Astrocyte of the cerebellum (primary cell): ENCODE measurements around the gene SLC15A1.

Source experiments
- DNase-seq: peaks from one replicate; pipeline ENCODE4 v3.0.0-alpha.2; 2011; ENCODE audit warnings: low read depth
- H3K4me3 ChIP-seq: 2 replicates; pipeline ENCODE4 v1.5.1; 2011; ENCODE audit warnings: mild to moderate bottlenecking, low read depth, low read length, moderate library complexity
- in situ Hi-C: cut with HindIII; loops from 2 replicates; pipeline ENCODE4 v1.10.0; 2017; ENCODE audit warnings: low sequenced_read_pairs
- TF ChIP-seq, protein P1 (sequence below): IDR thresholded peaks from 2 replicates; pipeline ENCODE4 v1.5.1; 2012; ENCODE audit warnings: low read length, low read depth, moderate library complexity, mild to moderate bottlenecking; ENCODE audit errors: missing control alignments

Gene SLC15A1

DNA sequence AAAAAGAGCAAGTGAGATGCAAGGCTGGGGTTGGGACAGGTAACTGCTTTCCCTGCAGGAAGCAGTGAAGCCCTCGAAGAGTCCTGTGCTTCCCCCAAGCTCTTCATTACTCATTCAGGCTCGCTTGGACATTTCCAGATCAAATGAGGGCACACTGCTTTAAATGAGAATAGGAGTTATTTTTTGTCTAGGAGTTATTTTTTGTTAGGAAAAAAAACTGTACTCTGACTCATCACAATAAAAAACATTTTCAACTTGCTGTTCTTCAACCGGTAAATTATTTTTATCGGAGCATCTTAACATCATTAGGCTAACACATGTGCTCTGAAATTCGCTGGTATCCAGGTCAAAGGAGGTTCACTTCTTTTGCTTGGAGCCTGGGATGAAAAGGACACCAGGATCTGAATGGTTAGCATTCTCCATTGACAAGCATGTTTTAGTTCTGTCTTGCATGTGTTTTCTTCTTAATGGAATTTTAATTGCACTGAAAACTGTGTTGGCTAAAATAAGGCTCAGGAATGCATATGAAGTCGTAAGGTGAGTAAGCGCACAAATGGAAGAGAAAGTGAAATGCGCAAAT, 94.9 kb downstream of the SLC15A1 start:
- DNase-seq: no peak
- H3K4me3 ChIP-seq: no peak overlapping the region
- in situ Hi-C loops: loop anchor here (25.0 kb wide), 3 partner anchors 220 to 795 kb away; partner anchors contain the start of gene FARP1
- TF ChIP-seq, protein P1, sequence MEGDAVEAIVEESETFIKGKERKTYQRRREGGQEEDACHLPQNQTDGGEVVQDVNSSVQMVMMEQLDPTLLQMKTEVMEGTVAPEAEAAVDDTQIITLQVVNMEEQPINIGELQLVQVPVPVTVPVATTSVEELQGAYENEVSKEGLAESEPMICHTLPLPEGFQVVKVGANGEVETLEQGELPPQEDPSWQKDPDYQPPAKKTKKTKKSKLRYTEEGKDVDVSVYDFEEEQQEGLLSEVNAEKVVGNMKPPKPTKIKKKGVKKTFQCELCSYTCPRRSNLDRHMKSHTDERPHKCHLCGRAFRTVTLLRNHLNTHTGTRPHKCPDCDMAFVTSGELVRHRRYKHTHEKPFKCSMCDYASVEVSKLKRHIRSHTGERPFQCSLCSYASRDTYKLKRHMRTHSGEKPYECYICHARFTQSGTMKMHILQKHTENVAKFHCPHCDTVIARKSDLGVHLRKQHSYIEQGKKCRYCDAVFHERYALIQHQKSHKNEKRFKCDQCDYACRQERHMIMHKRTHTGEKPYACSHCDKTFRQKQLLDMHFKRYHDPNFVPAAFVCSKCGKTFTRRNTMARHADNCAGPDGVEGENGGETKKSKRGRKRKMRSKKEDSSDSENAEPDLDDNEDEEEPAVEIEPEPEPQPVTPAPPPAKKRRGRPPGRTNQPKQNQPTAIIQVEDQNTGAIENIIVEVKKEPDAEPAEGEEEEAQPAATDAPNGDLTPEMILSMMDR: no peak

DNA sequence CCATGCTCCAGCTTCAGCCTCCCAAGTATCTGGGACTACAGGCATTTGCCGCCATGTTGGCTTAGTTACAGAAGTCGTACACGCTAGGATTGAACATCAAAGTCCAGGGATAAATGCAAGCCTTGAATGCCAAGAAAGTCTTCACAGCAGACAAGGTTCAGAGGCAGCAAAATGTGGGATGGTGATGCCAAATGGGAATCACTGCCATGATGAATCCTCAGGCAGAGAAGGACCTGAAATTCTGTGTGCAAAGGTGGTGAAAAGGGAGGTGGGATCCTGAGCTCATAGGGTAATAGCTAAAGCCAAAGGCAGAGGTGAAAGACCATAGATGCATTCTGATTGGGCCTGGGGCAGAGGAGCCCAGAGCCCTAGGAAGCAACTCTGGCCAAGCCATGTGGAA, 96.2 kb downstream of the SLC15A1 start:
- no peak for DNase-seq
- in situ Hi-C loops: loop anchor here (25.0 kb wide), 3 partner anchors 219 to 794 kb away; partner anchors contain the start of gene FARP1
- TF ChIP-seq, protein P1: no peak
- H3K4me3 ChIP-seq: no peak overlapping the region

DNA sequence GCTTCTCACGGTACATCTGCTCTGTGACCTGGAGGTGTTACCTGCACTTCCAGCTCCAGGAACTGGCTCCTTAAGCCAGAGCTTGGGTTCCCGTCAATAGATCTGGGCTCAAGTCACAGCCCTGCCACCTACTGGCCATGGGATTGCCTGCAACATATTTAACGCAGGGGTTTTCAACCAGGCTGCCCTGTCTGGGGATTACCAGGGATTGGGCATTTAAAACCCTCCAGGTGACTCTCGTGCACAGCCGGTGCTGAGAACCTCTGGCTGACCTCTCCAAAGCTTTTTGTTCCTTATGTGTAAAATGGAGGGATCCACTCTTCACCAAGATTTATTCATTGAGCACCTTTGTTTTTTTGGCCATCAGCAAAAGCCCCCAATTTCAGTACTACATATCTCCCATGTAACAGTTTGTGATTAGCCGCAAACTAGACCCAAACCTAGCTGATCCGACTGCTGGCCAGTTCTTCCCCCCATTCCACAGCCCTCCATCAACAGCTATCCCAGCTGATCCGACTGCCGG, 98.9 kb downstream of the SLC15A1 start:
- H3K4me3 ChIP-seq: no peak overlapping the region
- DNase-seq: peak; percentile 57
- in situ Hi-C loops: loop anchor here (25.0 kb wide), 3 partner anchors 216 to 791 kb away; partner anchors contain the start of gene FARP1
- TF ChIP-seq, protein P1: peak; percentile 91

DNA sequence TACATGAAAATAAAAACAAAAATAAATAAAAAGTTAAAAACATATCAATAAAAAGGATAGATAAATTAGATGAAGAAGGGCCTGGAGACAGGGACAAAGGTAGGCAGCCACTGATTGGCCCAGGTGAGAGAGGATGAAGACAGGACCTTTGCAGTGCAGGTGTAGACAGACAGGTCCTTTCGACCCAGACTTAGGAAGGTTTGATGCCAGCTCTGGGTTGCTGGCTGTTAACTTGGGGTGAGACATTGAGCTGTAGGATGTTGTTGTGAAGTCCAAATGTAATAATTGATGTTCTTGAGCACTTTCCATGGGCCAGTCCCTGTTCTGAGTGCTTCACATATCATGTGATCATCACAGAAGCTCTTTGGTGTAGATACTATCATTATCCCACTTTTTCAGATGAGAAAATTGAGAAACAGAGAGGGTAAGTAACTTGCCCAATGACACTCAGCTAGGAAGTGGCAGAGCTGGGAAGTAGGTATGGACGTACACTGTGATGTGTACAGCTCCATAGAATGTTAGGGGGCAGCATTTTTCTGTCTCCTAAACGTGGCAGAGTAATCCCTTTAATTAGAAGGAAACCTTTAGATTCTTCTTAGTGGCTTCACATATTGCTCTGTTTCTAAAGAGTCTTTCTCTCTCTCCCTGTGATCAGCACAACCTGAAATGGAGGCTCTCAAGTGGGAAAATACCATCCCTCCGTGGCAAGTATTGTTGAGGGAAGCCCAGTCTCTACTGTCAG, 99.6 kb downstream of the SLC15A1 start:
- no peak for DNase-seq
- in situ Hi-C loops: loop anchor here (25.0 kb wide), 3 partner anchors 216 to 791 kb away; partner anchors contain the start of gene FARP1
- no peak overlapping the region for H3K4me3 ChIP-seq
- TF ChIP-seq, protein P1: no peak

DNA sequence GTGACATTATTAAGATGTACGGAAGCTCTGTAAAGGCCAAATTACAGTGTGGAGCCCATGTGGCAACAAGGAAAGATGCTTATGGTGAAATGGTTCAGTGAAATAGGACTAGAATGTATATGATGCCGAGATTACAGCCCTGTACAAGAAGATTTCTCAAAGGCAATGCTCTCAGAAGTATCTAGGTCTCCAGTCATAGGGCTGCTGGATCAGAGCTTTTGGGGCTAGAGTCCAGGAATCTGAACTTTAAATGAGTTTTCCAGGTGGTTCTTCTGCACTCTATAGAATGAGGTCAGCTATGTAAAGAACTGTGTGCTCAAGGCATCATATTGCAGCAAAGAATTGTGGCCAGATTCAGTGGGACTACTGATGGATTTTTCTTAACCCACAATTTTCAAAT, 100.2 kb downstream of the SLC15A1 start:
- no peak for DNase-seq
- TF ChIP-seq, protein P1: no peak
- H3K4me3 ChIP-seq: no peak overlapping the region
- in situ Hi-C loops: loop anchor here (25.0 kb wide), 3 partner anchors 215 to 790 kb away; partner anchors contain the start of gene FARP1

DNA sequence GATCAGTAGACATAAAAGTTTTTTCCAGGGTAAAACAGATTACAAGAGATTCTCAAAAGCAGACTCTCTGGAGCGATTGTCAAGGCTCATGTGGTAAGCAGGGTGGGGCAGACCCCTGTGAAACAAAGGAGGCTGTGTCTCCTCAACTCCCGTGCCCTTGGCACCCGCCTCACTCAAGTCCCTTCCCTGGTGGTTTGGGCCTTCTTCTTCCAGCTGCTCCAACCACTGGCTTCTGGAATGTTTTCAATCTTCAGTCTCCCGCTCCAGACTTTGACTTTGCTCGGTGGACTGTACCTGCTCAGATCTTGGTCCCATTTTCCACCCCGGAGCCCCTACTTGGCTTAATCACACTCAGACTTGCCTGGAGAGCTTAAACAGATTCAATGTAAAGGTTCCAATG, 100.7 kb downstream of the SLC15A1 start:
- in situ Hi-C loops: loop anchor here (25.0 kb wide), 3 partner anchors 214 to 789 kb away; partner anchors contain the start of gene FARP1
- no peak for DNase-seq
- TF ChIP-seq, protein P1: no peak
- no peak overlapping the region for H3K4me3 ChIP-seq
